Measurements from ENCODE around the gene LMLN. TPM values are rescaled to one million over a fixed set of nuclear protein-coding genes. Genes with fewer than 3 reads are reported as not detected.

The LMLN gene, protein sequence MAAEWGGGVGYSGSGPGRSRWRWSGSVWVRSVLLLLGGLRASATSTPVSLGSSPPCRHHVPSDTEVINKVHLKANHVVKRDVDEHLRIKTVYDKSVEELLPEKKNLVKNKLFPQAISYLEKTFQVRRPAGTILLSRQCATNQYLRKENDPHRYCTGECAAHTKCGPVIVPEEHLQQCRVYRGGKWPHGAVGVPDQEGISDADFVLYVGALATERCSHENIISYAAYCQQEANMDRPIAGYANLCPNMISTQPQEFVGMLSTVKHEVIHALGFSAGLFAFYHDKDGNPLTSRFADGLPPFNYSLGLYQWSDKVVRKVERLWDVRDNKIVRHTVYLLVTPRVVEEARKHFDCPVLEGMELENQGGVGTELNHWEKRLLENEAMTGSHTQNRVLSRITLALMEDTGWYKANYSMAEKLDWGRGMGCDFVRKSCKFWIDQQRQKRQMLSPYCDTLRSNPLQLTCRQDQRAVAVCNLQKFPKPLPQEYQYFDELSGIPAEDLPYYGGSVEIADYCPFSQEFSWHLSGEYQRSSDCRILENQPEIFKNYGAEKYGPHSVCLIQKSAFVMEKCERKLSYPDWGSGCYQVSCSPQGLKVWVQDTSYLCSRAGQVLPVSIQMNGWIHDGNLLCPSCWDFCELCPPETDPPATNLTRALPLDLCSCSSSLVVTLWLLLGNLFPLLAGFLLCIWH
- total RNA-seq = 6.5 and 7.3 TPM in 2 replicates

DNA sequence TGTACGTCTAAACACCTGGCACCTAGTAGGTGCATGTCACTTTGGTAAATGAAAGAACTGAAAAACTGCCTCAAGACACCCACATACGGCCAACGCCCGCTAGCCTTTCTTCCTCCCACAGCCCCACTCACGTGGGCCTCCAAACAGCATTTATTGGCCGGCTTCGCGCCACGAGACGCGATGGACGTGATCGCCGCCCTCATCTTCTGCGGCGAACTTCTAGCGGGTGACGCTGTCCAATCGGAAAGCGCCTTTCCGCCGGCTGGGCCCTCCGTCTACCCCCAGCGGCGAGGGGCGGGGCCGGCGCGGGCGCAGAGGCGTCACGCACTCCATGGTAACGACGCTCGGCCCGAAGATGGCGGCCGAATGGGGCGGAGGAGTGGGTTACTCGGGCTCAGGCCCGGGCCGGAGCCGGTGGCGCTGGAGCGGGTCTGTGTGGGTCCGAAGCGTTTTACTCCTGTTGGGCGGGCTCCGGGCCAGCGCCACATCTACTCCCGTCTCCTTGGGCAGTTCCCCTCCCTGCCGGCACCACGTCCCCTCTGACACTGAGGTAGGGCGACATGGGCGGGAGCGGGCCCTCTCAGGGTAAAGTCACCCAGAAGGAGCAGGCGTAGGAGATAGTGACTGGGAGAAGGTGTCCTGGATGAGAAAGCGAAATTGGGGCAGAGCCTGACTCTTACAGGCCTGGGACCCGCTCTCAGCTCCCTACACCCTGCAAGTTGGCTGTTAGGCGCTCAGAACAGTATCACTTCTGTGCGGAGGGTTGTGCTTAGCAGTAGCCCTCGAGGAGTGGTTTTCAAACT, at the start of gene LMLN:
Gene LMLN, plus strand, starts transcription at position 327 of the 803 bp plus-strand sequence. Its CDS starts 29 bp downstream, at position 356.

DNA sequence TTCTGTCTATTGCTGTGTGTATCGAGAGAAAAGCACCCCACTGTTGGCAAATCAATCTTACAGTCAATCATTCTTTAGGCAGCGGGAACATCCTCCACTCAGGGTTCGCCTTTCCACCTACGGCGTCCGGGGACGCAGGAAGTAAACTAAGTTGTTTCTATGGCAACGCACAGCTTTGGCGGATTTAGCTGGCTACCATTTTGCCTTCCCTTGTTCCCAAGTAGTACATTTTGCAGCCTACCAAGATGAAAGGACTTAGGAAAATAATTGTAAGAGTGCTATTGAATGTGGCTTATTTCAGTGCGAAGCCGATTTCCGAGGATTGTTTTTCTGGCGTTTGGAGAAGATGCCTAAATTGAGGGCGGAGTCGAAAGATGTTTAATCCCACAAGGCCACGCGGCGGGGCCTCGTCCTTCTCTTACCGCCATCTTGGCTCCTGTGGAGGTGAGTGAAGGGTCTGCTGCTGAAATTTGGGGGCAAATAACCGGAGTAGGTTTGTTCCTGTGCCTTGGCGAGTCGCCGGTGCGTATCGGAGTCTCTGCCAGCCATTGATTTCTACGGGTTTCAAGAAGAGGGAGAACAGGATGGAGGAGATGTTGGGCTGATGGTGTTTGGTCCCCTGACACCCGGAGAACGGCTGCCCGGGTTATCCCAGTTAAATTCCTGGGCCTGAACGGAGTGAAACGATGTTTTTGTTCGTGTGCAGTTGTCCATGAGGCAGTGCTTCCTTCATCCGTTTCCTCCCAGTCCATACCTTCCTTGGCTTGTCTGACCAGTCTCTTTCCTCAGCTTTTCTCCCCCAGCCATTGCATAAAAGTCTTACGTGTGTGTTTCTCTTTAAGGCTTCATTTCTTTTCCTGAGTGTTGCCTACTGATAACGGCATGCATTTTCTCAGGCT, 10.0 kb upstream of the LMLN start, which contains the start of gene RPL35A:
Gene RPL35A, plus strand, starts transcription at position 413 of the 899 bp plus-strand sequence. CDS start 778 bp downstream, outside the sequence.

Other genes with a start within 250 kb of the LMLN start
- gene RUBCN, start 223.3 kb upstream of the LMLN start, total RNA-seq = 4.3 and 5.6 TPM in 2 replicates
- gene FYTTD1, start 210.3 kb upstream of the LMLN start, total RNA-seq = 32.0 and 35.9 TPM in 2 replicates
- 54.2 and 64.0 TPM in 2 replicates for gene LRCH3, start 169.0 kb upstream of the LMLN start, total RNA-seq
- gene RPL35A, start 10.0 kb upstream of the LMLN start, total RNA-seq = 785 and 835 TPM in 2 replicates